Right renal cortex interstitium (tissue), 3 donors: ENCODE data around the gene PPP1R9A. TPM values are rescaled to one million over a fixed set of nuclear protein-coding genes. Genes with fewer than 3 reads are reported as not detected.

ENCODE experiments used
- DNase-seq, 3 donors: peaks; one replicate each; pipeline ENCODE4 v3.0.0-alpha.2; 2013; ENCODE audit warnings: low read depth in 3 of 3, low spot score in 2 of 3
- polyA plus RNA-seq, 3 donors: library from polyadenylated mRNA; unstranded; fragments of 120-200 nt; gene quantifications; one replicate each; pipeline ENCODE4 v1.2.1, GENCODE V29; 2013; ENCODE audit not compliant: insufficient read length in 3 of 3

Gene PPP1R9A
- polyA plus RNA-seq, 3 donors, result 31.3 to 32.3 (median 31.9) TPM

DNA sequence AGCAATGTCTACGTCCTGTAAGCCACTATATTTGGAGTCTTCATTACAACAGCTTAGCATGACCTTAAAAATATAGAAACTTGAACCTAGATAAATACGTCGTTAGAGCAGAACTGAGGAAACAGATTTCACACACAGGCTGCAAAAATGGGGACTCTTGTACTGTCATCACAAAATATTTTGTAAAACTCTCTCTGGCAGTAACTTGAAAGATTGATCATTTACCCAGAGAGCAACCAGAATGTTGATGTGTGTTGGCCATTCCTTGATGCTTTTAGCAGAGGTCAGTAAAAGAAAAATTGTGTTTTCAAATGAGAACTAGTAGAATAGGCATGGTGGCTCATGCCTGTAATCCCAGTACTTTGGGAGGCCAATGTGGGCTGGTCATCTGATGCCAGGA, 431.4 kb downstream of the PPP1R9A start:
- DNase-seq, result no peak

DNA sequence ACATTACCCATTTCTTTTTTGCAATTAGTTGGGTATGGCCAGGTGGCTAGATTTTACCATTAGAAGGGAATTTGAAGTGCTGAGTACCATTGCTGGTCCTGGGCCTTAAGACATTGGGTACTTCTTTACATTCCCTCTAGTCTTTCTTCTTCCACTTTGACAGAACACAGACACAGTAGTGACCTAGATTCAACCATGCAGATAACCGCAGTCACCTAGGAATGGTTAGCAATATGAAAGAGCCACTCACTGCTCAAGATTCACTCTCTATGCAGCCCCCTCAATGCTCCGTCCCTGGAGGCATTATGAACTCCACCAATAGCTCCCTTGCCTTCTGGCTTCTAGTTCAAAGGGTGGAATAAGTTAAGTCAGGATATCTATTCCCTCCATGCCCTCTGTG, 433.1 kb downstream of the PPP1R9A start:
- no peak for DNase-seq

DNA sequence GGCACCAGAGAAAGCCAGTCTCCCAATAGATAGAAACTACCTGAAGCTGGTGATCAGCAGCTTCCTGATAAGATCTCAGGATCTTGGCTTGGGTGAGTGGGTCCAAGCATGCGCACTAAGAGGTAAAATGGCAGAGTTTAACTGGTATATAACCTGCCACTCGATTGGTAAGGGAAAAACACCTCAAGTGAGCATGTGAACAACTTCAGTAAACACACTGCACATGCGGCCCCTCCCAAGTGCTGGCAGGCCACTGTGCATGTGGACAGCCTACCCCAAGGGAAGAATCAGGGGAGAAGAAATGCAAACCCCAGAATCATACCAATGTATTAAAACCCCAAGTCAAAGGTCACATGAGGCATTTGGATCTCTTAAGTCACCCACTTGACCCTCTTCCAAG, 434.6 kb downstream of the PPP1R9A start:
- DNase-seq, result no peak

DNA sequence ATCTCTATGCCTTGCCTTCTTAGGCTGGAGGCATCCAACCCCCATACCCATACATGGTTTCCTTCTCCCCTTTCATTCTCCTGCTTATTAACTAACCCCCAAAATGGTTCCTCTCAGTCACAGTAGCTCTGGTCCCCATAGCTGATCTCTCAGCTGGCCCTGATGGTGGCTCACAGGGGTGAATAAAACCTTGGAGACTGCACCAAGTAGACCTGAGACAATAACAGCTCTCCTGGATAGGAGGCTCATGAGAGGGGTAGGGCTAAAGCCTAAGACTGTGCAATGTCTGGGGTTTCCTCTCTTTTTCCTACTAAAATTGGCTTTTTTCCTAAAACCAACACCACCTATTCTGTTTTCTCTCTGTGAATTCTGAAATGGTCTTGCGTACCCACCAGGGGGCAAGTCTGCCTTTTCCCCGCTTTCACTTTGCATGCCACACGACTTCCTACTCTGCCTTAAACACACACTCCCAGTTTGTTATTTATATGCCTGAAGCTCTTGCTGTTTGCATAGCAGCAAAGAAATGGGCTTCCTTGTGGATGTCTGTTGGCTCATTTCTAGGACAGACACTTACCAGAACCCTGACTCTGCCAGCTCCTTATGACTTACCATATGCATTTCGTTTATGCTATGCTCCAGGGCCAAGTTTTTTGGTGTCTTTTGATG, 435.4 kb downstream of the PPP1R9A start:
- DNase-seq, result no peak
